HepG2 (cell line): Measurements from ENCODE around the gene GRAMD4.

Experiments used
- CEBPB ChIP-seq: IDR thresholded peaks from 2 replicates; pipeline ENCODE4 v1.6.1; 2011; ENCODE audit warnings: low read depth, low read length, improper control_type of control experiment, borderline replicate concordance
- CTCF ChIP-seq: sonication (generic); formaldehyde crosslinking; IDR thresholded peaks from 2 replicates; pipeline ENCODE4 v1.5.0; 2020; ENCODE audit warnings: mild to moderate bottlenecking, missing genetic modification reagents, moderate library complexity
- TMF1 ChIP-seq: sonication (generic); formaldehyde crosslinking; IDR thresholded peaks from 2 replicates; pipeline ENCODE4 v1.8.1; 2022; ENCODE audit warnings: low read depth, missing genetic modification reagents

- TF ChIP-seq CTCF (CRISPR knock-in tag) = no peak
- no peak for TF ChIP-seq CEBPB
- TF ChIP-seq TMF1 (CRISPR knock-in tag) = no peak
Observed at GRCh38 chr22:46672731-46673130, 52.5 kb downstream of the GRAMD4 start.
